Fibroblast of skin of right quadriceps (primary cell): Measurements from ENCODE around the gene MS4A10.
"Not testable (repeated sequence)": the region's sequence is repeated elsewhere in the genome, so short reads cannot be mapped to it uniquely, and the experiment has no call there.

Experiments used
- DNase-seq: peaks from one replicate; pipeline ENCODE4 v3.0.0-alpha.2; 2013

Gene MS4A10

DNA sequence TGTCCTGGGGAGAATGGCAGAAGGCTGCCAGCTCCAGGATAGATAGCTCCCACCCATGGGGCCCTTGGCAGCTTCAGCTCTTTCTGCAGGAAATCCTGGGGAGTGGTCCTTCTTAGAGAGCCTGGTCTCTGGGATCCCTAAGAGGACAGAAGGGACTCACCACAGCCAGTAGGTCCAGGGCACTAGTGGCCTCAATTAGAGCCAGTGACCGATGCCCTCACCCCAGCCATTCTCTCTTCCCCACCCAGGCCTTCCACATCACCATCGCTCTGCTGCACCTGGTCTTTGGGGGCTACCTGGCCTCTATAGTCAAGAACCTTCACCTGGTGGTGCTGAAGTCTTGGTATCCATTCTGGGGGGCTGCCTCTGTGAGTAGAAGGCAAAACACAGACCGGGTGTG is 5.6 kb downstream of the MS4A10 start:
- DNase-seq, result no peak

DNA sequence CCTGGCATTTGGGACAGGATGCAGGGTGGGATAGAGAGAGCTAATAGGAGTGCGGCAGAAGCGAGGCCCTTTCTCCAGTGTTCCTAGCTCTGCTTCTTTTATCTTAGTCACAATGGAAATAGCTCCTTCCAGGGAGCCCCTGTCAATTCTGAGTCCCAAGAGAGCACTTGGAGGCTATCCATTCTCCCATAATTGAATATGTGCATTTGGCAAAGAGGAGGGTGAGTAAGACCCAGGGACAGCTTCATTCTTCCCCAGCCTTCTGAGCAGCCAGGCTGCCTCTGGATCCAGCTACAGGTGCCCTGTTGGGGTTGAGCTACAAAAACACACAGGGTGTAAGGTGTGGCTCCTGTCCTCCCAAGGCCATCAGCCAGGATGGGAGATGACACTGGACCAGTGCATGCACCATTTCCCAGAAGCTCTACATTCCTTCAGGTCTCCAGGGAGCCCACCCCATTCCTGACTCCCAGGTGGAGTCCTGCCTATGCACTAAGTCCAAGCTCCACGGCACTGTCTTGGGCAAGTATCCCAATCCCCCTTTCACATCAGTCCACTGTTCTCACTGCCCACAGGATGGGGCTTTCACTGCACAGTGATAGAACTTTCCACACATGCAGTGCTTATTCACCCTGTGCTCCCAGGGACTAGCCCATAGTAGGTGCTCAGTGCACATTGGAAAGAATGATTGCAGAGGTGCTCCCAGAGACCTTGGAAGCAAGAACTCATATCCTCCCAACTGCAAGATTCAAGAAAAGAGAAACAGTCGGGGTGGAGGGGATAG is 6.2 kb downstream of the MS4A10 start:
- DNase-seq, result no peak

DNA sequence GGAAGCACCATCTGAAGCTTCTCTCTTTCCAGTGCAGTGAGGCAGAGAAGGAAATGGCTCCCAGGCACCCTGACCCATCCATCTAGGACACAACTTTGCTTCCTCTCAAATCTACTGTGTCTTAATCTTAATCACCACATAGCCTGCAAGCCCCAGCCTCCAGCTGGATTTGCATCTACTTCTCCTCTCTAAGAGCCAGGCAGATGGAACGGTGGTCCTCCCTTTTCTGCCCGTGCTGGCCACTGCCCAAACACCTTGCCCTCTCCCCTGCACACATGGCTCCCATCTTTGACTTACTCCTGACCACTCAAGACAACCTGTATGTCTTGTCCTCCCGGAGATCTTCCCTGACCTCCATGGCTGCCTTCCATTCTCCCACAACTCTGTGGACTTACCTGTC is 7.4 kb downstream of the MS4A10 start:
- DNase-seq, result no peak

DNA sequence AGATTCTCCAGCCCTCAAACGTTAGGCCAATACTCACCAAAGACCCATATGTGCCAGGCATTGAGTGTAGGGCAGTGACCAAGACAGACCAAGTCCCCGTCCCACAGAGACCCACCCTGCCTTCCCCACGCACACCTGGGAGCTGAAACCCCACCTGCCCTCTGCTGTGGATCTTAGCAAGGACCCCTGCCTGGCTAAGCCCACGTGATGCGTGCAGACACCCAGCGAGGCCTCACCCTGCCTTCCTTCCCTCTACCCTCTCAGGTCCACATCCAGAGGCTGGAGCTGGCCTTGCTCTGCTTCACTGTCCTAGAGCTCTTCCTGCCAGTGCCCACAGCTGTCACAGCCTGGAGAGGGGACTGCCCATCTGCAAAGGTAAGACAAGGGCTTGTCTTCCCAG is 10.2 kb downstream of the MS4A10 start:
- no peak for DNase-seq

DNA sequence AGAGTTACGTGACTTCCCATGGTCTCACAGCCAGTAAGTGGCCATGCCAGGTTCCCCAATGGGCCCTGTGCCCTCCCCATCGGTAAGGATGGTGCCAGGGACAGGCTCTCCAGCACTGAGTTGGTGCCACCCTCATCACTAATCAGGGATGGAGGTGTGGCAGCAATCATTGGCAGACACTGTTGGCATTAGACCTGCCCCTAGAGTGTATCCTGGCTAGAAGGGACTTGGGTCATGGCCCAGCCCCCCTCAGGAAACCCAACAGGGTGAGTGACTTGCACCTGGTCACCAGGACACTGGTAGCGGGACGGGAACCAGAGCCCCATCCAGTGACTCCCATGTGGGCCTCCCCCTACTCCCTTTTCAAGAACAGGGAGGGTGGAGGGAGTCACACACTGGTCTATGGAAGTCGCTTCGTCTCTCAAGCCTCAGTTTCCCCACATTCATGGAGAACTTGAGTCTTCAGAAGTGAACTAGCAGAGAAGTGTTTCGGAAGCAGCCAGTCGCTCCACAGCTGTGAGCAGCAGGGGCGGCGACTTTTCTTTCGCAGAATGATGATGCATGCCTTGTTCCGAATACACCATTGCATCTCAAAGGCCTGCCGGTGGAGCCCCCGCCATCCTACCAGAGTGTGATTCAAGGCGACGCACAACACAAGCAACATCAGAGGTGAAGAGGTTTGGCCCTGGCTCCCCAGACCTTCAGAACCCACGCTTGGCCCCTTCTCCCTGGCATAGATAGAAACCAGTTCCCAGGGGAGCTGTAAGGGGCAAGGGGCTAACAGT is 12.9 kb downstream of the MS4A10 start:
- DNase-seq, result no peak

DNA sequence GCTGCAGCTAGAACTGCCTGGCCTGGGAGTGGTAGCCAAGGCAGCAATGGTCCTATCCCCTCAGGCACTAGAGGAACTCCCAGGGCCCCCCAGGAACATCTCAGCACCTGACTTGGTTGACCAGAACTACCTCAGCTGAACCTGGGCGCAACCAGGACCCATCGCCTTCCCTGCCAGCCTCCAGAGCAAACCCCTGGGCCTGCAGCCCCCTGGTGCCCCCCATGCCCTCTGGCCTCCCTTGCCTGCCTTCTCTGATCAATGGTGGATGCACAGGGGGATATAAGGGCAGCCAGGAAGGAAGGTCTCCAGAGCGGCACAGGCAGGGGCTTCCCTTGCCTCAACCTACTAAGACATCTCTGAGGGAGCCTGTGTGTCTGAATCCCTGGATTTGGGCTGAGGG is 13.5 kb downstream of the MS4A10 start:
- no peak for DNase-seq

GRCh38 chr11:60801194-60801593 is 16.1 kb downstream of the MS4A10 start:
- DNase-seq, result no peak

GRCh38 chr11:60803273-60803936 is 18.3 kb downstream of the MS4A10 start:
- DNase-seq, result no peak

DNA sequence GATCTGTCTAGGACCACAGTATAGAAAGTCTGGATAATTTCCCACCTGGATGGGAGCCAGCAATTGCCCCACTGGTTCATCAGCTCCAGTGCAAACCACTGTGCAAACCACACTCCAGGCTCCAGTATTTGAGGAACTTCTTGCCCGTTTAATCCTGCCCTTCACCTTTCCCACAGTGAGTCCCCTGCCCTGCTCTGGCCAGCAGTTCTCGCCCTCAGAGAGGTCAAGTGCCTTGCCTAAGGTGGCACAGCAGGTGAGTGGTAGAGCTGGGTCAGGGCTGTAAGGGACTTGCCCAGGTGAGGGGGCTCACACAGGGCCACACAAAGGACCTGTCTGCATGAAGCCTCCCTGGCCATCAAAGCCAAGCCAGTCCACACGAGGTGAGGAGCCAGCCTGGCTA is 24.1 kb downstream of the MS4A10 start:
- DNase-seq, result no peak

DNA sequence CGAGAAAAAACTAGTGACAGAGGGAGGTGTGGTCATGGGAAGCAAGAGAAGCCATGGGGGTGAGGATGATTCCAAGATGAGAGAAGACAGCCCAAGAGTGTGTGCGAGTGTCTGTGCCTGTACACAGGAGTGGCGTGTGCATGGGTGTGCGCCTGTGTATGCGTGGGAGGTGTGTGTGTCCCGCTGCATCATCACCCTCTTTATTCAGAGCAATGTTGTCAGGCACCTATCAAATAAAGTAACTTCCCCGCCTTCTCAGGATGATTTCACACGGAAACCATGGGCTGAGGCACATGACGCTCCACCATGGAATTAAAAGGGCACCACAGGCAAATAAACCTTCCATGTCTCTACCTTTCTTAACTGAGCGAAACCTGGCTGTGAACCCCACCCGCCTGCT is 24.6 kb downstream of the MS4A10 start:
- no peak for DNase-seq

DNA sequence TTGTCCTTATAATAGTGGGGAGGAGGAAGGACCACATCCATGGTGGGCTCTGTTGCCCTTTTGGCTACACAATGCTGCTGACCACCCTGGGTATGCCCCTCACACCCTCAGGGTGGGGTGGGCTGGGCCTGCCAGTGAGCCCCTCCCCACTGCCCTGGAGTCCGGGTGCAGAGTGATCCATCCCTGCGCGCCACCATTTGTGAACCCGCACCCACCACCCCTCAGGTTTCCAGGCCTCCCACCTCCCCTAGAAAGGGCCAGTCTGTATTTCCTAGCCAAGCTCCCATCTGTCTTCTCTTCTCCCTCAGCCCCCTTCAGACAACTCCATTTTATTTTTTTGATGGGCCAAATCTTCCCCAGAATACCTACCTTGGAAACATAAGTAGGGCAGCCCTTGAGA is 25.0 kb downstream of the MS4A10 start:
- DNase-seq, result no peak

DNA sequence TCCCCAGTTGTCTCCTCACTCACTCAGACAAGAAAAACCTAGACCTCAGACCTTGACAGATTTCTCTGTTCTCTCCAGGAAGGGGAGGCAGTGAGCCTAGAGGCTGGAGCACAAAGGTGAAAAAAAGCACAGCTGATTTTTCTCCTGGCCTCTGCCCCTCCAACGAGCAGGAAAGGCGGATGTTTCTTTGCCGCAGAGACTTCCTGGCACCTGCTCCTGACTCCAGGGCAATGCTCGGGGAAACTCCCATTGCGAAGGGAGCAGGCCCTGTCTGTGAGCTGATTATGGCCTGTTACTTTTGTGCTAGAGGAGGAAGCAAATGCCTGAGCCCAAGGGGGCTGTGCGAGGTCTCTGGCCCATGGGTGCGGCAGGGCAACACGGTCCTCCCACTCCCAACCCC is 25.4 kb downstream of the MS4A10 start:
- DNase-seq, result no peak

GRCh38 chr11:60813324-60813723 is 28.2 kb downstream of the MS4A10 start:
- no peak for DNase-seq

GRCh38 chr11:60814112-60814511 is 29.0 kb downstream of the MS4A10 start:
- no peak for DNase-seq

DNA sequence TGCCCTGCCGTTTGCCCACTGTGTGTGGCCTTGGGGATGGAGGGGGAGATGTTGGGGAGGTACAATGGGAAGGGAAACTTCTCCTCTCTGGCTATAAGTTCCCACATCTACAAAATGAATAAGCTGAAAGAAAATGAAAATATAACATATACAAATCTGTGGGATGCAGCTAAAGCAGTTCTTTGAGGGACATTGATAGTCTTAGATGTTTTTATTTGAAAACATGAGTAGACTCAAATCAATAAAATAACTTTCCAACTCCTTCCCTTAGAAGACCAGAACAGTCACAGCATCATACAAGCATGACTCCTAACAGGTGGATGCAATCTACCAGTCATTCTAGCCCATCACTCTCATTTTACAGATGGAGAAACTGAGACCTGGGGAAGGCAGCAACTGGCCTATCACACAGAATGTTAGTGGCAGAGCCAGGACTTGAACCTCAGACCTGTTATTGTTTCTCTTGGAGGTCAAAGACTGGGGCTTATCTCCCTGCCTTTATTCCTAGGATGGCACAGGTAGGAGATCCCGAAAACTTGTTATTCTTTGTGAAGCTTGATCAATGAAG is 31.5 kb downstream of the MS4A10 start:
- no peak for DNase-seq

DNA sequence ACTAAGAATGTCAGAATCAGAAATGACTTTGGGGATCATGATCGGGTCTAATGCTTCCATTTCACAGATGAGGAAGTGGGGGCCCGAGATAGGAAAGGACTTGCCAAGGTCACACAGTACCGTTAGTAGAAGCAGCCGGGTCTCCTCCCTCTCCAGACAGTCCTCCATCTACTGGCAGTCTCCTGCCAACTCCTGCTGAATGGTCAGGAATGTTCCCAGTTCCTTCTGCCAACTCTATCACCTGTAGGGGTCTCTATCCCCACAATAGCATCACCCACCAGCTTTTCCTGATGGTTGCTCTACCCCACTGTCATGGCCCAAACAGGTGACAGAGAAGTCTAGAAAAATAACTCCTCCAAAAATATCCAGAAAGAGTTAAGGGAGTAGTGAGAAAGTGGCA is 32.9 kb downstream of the MS4A10 start:
- DNase-seq, result no peak

- no peak for DNase-seq
These were observed 36.9 kb downstream of the MS4A10 start for GRCh38 chr11:60821827-60822599.

- DNase-seq, result not testable (repeated sequence)
These were observed 38.7 kb downstream of the MS4A10 start for GRCh38 chr11:60823745-60824306.

- no peak for DNase-seq
These were observed 40.0 kb downstream of the MS4A10 start for GRCh38 chr11:60825118-60825517.

DNA sequence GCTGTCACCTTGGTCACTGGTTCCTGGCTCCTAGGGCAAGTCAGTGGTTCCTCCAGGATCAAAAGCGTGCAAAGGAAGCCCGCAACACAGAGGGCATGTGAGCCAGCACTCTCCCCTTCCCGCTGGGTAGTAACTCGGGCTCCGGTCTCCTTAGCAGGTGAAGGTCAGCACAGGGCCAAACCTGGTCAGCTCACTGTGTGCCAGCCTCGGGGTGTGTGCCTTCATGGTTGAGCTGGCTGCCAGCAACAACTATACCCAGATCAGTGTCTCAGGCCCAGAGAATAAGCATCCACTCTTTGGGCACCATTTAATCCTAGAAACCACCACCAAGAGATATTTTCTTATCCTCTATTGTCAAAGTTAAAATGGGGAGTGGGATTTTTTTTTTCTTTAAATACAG is 40.7 kb downstream of the MS4A10 start:
- no peak for DNase-seq

GRCh38 chr11:60830478-60831142 is 45.5 kb downstream of the MS4A10 start:
- no peak for DNase-seq

DNA sequence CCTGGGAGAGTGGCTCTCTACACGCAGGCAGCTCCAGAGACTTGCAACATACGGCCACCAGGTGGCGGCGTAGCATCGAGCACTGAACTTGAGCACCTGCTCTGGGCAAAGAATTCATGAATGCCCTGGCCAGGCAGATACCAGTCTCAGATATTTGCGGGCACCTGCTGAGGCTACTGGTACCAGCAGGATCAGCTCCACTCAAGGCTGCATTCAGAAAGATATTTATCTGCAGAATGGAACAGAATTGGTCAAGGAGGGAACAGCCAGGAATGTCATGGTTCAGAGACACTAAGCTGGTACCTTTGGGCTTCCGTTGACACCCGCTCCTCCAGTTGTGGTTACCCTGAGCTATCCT is 46.0 kb downstream of the MS4A10 start:
- peak; percentile 60 for DNase-seq
